GM21528 (cell line): Measurements from ENCODE around the gene PYGO2.

Source experiments
- ATAC-seq: cut with Tn5 transposase; IDR thresholded peaks from one replicate; pipeline ENCODE4 v1.9.1; 2021; ENCODE audit warnings: mild to moderate bottlenecking, moderate library complexity; ENCODE audit not compliant: unreplicated experiment, low FRiP score

The PYGO2 gene

DNA sequence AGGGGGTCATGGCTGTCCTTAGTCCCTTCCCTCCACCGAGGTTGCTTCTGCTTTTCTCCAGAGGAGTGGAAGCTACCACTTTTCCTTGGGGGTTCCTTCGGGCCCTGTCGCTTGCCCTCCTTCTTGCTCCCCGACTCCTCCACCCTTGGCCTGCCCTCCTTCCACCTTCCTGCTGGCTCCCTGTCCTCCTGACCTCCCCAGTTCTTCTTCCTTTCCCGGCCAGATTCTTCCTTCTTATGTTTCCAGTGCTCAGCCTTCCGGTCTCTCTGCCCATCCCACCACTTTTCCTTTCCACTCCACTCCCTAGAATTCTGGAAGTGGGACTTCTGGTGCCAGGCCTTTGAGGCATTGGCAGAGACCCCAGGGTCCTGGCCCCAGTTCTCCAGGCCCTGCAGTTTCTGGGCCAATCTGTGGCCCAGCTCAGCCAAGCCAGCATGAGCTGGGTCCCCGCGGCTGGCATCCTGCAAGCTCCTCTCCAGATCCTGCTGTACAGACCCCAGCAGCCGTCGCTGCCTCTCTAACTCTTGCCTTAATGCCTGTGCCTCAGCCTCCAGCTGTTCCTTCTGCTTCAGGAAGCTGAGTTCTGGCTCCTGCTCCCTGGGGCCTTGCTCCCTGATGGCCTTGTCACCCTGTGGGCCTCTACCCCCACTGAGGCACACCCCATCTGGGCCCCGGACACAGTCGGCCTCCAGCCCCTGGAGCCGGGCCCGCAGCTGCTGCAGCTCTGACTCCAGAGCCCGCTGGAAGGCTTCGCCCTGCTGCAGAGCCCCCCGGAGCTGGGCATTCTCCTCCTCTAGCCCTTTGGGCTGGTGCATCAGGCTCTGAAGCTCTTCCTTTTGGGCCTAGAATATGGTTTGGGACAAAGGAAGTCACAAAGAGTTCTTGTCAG lies 15.4 kb downstream of the PYGO2 start:
- no peak for ATAC-seq

DNA sequence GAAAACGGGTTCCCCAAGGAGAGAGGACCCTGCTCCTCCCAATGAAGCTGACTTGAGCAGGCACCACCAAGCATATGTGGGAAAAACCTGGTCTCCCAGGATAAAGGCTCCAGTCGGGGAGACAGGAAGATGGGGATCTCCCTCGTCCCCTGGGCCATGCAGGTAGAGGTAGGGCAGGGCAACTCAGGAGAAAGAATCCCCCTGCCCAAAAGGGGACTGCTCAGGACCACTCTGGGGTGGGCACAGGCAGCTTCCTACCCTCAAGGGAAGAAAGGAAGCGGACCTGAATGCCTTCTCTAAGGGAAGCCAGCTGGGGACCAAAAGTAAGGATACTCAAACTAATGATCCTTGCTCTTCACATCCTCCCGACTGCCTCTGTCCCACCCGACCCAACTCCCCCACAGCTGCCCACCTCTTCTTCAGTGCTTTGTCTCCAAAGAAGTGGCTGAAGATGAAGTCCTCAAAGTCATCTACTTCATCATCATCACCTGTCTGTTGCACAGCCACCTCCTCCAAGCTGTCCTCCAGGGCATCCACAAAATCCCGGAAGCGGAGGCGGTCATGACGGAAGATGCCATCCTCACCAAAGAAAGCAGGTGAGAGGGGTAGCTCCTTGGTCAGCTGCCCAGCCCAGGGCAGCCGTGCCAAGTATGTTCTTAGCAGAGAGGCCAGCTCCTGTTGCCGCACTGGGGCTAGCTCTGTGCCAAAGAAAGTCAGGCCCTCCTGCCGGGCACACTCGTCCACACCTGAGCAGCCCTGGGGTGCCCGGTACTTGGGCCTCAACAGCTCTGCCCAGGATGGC lies 16.2 kb downstream of the PYGO2 start:
- no peak for ATAC-seq

DNA sequence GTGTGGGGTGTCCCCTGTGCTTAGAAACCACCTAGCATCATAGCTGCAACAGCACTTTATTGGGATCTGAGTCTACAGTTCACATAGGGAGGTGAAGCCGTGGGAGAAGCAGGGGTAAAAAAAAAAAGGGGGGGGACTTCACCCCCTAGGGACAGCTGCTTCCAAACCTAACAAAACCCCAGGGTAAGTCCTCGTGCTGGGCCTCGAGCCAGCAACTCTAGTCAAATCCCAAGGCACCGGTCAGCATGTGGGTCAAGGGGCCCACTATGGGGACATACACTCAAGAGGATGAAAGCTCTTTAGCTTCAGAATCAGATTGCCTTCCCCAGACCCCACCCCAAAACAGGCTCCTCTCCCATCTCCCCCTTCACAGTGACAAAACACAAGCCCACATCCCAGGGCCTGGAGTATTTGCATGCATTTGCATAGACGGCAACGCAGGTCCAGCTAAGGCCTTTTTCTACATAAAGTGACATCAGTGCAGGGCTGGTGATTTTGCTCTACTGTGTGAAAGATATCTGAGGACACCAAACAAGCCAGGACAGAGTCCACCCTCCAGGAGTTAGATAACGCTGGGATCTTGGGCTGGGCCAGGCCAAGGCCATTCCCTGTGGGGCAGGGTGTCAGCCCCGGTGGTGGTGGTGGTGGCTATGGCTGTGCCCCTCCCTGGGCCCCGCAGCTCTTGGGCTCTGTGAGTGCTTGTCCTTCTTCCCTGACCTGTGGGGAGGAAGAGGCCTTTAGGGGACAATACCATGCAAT lies 17.0 kb downstream of the PYGO2 start:
- ATAC-seq, result no peak

DNA sequence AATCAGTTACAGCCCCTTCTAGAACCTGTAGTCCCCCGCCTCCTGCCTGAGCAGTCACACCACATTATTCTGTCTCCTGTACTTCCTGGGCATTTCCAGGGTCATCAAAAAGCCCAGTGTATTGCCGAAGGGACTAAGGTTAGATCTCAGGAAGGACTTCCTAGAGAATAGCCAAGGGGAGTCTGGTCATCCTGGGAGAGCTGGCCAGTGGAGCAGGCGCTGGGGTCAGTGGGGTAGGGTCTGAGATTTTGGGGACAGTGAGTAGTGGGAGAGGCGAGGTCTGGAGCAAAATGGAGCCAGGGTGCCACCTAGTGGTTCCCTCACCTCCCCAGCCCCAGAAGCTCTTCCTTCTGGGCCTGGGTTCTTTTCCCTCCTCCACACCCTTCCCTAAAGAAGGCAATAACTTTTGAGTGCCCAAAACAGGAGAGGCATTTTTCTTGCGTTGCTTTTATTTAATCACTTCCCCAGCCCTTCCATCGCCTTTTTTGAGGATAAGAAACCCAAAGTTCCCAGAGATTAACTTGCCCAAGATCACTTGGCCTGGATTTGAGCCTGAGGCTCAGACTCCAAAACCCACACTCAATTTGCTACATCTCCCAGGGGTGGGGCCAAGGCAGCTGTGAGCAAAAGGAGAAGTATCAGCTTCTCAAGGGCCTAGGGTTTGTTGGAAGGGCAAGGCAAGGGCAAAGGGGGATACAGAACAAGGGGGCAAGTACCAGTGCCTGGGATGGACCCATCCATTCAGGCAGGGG lies 17.8 kb downstream of the PYGO2 start:
- no peak for ATAC-seq

DNA sequence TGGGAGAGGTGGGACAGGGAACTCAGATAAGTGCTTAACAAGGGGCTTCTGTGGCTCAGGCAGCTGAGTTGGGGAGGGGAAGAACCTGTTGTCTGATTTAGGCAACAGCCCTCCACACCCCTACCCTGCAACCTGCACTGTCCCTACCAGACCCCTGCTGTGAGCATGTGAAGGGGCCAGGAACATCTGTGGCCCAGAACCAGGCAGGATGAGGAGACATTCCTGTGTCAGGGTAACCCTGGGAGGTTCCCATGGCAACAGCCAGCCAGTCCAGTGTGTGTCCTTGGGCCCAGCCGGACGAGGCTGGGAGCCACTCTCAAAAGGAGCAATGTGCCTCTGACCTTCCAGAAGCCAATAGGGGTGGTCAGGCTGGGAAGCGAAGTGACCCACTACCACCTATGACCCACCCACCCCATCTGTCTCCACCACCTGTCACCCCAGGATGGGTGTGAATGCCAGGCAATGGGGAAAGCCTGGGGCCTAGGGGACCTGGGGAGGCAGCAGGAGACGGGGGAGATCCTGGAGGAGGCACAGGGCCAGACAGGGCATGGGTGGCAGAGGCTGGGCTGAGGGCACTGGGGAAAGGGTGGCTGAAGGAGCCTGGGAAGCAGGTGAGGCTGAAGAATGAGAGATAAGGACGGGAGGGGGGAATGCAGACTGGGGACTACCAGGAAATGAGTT lies 20.1 kb downstream of the PYGO2 start:
- ATAC-seq, result no peak

DNA sequence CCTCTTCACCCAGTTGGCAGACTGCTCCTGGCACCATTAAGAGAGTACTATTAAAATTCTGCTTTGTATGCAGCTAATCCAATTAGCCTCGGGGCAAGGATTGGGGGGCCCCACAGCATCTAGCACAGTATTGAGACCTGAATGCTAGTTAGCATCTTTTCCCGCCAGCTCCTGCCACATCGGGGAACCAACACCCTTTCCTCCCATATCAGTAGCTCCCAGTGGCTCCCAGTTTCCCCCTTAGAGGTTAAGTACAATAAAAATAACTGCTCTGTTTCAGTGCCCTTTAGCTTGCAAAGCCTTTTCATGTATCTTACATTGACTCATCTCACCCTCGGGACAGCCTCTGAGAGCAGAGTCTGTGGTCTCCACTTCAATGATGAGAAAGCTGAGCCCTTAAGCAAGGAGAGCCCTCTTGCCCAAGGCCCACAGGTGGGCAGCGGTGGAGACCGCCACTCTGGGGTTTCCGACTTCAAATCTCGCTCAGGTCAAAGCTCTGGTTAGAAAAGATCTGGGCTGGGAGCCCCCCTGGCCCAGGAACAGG lies 20.9 kb downstream of the PYGO2 start:
- ATAC-seq, result no peak

DNA sequence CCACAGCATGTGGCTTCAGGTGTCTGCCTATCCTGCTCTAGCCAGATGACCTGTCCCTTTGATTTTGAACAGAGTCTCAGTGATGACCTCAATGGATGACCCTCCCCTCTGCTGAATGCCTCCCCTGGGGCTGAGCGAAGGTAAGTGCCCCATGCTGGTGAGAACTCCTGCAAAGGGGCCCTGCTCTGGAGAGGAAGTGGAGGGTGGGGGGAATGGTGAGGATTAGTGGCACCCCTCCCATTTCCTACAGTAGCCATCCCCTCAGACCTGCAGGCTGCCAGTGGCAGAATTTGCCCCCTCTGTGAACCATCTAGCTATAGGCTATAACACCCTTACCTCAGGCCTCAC lies 21.4 kb downstream of the PYGO2 start:
- no peak for ATAC-seq

DNA sequence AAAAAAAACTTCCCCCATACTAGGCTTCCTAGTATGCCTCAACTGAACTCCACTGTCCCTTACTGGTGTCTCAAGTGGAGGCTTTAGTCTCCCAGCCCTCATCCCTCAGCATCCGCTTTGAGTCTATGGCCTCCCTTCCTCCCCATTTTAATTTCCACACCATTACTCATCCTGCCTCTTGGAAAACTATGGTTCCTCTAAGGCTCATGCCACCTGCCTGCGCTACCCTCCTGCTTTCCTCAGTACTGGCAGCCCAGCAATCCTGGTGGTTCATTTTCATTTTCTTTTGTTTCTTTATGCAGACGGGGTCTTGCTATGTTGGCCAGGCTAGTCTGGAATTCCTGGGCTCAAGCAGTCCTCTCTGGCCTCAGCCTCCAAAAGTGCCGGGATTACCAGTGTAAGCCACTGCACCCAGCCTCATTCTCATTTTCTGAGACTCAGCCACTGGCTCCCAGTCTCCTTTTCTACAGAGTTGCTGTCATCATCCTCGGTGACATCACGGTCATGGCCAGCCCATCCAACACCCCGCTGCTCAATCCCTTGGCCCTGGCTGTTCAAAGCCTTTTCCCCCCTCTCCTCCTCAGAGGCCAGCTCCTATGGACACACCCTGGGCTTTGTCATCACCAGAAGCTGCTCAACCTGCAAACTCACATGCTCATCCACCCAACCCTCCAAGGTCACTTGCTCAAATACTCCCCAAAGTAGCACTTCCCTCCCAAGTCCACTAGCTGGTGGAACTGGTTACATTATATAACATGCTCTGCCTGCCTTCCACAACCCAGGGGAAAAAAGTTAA lies 22.8 kb downstream of the PYGO2 start:
- ATAC-seq, result no peak

DNA sequence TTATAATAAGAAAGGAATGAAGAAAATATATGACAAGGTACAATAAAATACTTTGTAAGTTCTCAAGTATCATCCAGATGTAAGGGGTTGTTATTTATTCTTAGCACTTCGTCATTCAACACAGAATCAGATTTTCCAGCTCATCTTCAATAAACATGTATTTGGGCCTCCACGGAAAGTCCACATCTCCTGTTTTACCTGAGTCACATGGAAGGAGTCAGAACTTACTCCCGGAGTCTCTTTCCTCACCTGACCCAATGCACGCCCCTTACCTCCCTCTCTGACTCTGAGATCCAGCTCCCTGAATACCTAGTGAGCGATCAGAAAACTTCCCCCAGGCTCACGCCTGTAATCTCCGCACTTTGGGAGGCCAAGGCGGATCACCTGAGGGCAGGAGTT lies 23.6 kb downstream of the PYGO2 start:
- no peak for ATAC-seq

DNA sequence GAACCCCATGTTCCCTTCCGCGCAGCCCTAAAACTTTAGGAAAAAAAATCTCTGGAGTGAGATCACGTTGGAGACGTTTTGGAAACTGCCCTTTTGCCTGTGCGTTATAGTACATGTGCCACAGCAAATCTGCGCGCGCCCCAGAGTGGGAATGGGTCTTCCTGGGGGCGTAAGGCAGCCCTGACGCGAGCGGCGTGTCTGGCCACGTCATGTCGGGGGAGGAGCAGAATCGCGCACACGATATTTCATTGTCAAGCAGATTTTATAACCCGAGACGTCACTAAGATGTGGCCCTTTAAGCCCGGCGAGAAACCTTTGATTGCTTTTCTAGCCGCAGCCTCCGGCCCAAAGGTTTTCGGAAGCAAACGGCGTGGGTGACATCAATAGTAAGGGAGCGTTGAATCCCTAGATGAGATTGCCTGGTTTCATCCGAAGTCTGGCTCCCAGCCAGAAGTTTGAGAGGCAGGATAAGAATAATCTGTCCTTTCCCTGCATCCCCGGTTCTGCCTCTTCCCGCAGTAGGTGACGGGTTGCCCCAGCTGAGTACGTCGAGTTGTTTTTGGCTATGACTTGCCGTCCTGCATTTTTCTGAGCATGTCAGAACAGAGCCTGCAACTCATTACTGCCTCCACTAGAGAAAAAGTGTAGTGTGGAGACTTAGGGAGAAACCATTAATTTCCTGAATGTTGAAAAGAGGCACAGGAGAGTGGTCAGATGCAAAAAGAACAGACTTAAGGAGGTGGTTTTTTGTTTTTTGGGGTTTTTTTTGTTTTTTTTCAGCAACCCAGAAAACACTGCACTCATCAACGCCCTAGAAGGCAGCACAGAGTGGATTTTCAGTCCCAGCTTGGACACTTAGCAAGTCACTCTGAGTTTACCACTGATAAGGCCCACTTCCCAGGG lies 24.2 kb downstream of the PYGO2 start:
- peak; percentile 69 for ATAC-seq

DNA sequence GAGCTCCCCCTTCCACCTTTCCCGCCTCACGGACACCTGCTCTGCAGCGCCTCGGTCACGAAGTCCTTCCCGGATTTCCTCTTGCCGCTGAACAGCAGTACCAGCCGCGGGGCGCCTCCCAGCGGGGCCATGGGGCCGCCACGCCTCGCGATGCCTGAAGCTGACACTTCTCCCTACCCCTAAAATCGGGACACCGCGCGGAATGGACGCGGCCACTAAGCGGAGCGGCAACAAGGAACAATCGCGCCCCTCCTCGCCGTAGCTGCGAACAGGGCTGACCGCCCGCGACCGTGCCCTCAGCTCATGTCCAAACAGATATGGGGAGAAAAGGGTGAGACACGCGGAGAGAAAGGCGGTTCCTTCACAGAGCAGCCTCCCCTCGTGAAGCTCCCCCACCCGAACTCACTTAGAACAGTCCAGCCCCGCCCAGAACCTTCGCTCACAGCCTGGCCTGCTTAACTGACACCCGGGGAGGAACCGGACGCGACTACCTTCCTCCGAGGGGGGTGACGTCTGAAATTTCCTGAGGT lies 25.0 kb downstream of the PYGO2 start, which contains the start of gene PMVK:
Gene PMVK (minus strand): TSS at position 165 of the 530 bp plus-strand sequence. CDS start 34 bp downstream, at position 131.
- peak; percentile 78 for ATAC-seq

DNA sequence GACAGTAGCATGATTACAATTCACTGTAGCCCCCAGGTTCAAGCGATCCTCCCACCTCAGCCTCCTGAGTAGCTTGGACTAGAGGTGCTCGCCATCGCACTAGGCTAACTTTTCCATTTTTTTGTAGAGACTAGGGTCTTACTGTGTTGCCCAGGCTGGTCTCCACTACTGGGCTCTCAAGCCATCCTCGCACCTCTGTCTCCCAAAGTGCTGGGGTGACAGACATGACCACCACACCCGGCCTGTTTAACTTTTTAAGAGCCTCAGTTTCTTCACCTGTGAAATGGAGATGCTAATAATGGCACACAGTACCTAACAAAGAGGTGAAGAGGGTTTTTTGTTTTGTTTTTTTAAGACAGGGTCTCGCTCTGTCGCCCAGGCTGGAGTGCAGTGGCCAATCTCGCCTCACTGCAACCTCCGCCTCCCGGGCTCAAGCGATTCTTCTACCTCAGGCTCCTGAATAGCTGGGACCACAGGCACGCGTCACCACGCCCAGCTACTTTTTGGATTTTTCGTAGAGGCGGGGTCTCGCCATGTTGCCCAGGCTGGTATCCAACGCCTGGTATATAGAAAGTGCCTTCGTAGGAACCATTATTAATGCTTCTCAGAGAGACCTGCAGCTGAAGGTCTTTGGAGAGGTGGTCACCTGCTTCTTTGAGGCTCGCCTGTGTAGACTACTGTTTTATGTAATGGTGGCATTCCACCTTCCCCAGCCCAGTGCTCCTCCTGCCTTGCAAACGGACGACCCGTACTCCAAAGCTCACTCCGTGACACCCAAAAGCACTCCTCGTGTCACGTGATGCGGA lies 25.6 kb downstream of the PYGO2 start:
- no peak for ATAC-seq

DNA sequence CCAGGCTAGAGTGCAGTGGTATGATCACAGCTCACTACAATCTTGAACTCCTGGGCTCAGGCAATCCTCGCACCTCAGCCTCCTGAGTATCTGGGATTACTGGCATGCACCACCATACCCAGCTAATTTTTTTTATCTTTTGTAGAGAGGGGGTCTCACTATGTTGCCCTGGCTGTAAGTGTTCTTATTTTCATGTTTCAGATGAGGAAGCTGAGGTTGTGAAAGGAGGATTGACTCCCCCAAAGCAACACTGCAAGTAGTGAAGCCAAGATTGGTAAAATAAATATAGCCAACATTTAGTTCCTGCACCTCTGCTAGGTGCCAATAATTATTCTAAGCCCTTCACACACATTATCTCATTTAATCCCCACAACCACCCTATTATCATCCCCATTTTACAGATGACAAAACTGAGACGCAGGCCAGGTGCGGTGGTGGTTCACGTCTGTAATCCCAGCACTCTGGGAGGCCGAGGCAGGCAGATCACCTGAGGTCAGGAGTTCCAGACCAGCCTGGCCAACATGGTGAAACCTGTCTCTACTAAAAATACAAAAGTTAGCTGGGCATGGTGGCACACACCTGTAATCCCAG lies 27.1 kb downstream of the PYGO2 start:
- no peak for ATAC-seq

DNA sequence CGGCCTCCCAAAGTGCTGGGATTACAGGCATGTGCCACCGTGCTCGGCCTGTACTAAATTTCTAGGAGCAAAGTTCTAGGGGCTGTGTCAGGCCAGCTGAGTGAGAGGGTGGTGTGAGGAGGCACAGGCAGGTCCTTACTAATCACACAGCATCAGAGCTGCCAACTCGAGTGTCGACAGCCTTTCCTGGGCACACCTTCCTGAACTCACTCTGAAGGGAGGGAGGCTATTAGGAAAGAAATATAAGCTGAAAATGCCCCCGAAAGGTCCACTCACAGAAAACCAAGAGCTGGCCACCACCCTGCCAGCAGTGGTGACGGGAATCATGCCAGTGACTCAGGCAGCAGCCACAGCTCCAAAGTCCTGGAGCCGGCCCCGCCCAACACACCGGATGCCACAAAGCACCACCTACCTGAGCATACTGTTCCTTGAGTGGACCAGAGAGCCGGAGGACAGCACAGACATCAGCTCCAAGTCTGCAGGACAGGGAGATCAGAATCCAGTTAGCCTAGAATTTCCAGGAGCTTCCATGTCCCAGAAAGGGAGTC lies 29.6 kb downstream of the PYGO2 start:
- ATAC-seq, result no peak

DNA sequence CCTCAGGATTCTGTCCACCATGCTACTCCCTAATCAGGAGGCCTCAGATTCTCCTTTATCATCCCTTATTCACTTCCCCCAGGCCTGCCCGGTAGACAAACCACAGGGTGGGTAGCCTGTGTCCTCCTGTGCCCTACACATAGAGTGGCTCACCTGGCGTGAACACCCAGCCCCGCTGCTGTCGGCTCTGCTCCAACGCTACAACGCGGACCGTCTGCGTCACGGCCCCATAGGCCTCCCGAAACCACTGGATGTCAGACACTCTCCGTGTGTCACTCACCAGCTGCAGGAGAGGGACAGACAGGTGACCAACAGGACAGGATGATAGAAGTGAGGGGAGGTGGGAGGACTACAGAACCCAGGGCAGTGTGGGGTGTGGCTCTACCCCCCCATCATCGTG lies 35.4 kb downstream of the PYGO2 start:
- no peak for ATAC-seq
